K562 (cell line): ENCODE measurements around the gene HOXA7. TPM values are rescaled to one million over a fixed set of nuclear protein-coding genes. Genes with fewer than 3 reads are reported as not detected.

Source experiments
- ATAC-seq: fragments of 200-7000 bp; cut with Tn5 transposase; 3 replicates; pipeline ENCODE4 v1.9.1; 2020; ENCODE audit warnings: moderate library complexity
- BruUV-seq: library from RNA; stranded (reverse); fragments of 400-500 nt; replicated peaks from 2 replicates; lab custom pipeline; 2021; lab: Mats Ljungman, UMichigan
- CTCF ChIA-PET: fragments of 300-600 bp; formaldehyde crosslinking; extraction: SDS; loops from one replicate; lab custom pipeline; 2021; ENCODE audit warnings: low intra/inter-chr PET ratio; lab: Yijun Ruan, JAX
- POLR2A ChIA-PET: fragments of 300-600, 350-650 bp; sonication (Branson Sonifier 250); formaldehyde crosslinking; extraction: SDS; loops from one replicate; lab custom pipeline; 2021; ENCODE audit warnings: antibody characterized with exemption, inconsistent platforms; lab: Yijun Ruan, JAX
- DNase-seq, 4 experiments: peaks; one replicate each; pipeline versions ENCODE4 v3.0.0 to v3.0.0-alpha.2; 2011 to 2018; ENCODE audit warnings: low spot score in 3 of 4, mixed read lengths in 3 of 4; ENCODE audit errors: extremely low read depth in 1 of 4
- FAIRE-seq: peaks from 2 replicates; lab custom pipeline; 2011; peaks lifted over from hg19 to GRCh38; lab: Jason Lieb, UNC
- H2AFZ ChIP-seq: 2 replicates; pipeline ENCODE4 v1.6.0; 2011; ENCODE audit warnings: low read depth, low read length, control low read depth, inconsistent platforms
- H3K27ac ChIP-seq: fragments of 200-600 bp; 3 replicates; pipeline ENCODE4 v1.8.0; 2011; ENCODE audit warnings: low read depth, mild to moderate bottlenecking, control low read depth, inconsistent platforms, low read length, moderate library complexity, mixed read lengths; ENCODE audit errors: extremely low read depth
- H3K27me3 ChIP-seq, 2 experiments: fragments of 300-600 bp in 1 of 2; 2 replicates in 1 of 2; 3 replicates in 1 of 2; pipeline versions ENCODE4 v1.6.0 to v1.8.0; 2011; ENCODE audit warnings: inconsistent platforms in 2 of 2, low read length in 2 of 2, mild to moderate bottlenecking in 1 of 2, mixed read lengths in 1 of 2, moderate library complexity in 1 of 2; ENCODE audit not compliant: control insufficient read depth in 2 of 2, insufficient read depth in 2 of 2
- H3K36me3 ChIP-seq: fragments of 300-600 bp; 3 replicates; pipeline ENCODE4 v1.8.0; 2011; ENCODE audit warnings: mild to moderate bottlenecking, low read length, inconsistent platforms; ENCODE audit not compliant: control insufficient read depth, insufficient read depth
- H3K4me1 ChIP-seq, 2 experiments: fragments of 200-600 bp in 1 of 2; replicated peaks in 1 of 2; 2 replicates in 1 of 2; 3 replicates in 1 of 2; pipeline versions ENCODE4 v1.5.1 to v1.8.0; 2011; ENCODE audit warnings: inconsistent platforms in 2 of 2, low read length in 2 of 2, mild to moderate bottlenecking in 1 of 2, mixed read lengths in 1 of 2, moderate library complexity in 1 of 2; ENCODE audit not compliant: control insufficient read depth in 2 of 2, insufficient read depth in 2 of 2
- H3K4me2 ChIP-seq: 2 replicates; pipeline ENCODE4 v1.6.1; 2011; ENCODE audit warnings: low read length, control low read depth, inconsistent platforms, mixed read lengths; ENCODE audit not compliant: insufficient read depth
- H3K4me3 ChIP-seq: fragments of 200-600 bp; sonication (generic), shearing (Covaris generic); 2 replicates; pipeline ENCODE4 v1.5.1; 2016; ENCODE audit warnings: control low read depth, inconsistent platforms
- H3K79me2 ChIP-seq: fragments of 200-600 bp; 3 replicates; pipeline ENCODE4 v1.8.0; 2011; ENCODE audit warnings: low read length, inconsistent platforms; ENCODE audit not compliant: control insufficient read depth, insufficient read depth
- H3K9ac ChIP-seq, 2 experiments: 2 replicates each; pipeline versions ENCODE4 v1.6.0 to v1.6.1; 2011; ENCODE audit warnings: low read depth in 2 of 2, low read length in 2 of 2, control low read depth in 1 of 2, inconsistent platforms in 1 of 2, mild to moderate bottlenecking in 1 of 2, mixed read lengths in 1 of 2; ENCODE audit not compliant: insufficient read depth in 1 of 2
- H3K9me1 ChIP-seq: one replicate; pipeline ENCODE4 v1.6.0; 2011; ENCODE audit warnings: inconsistent platforms, mild to moderate bottlenecking, low read length, moderate library complexity; ENCODE audit not compliant: control insufficient read depth, insufficient read depth
- H3K9me3 ChIP-seq: replicated peaks from 2 replicates; pipeline ENCODE4 v1.5.1; 2011; ENCODE audit warnings: low read depth, low read length, inconsistent platforms; ENCODE audit not compliant: control insufficient read depth, insufficient read depth
- H4K20me1 ChIP-seq: replicated peaks from 2 replicates; pipeline ENCODE4 v1.6.1; 2011; ENCODE audit warnings: low read length, inconsistent platforms, mixed read lengths; ENCODE audit not compliant: control insufficient read depth, insufficient read depth
- ARNT ChIP-seq, 2 experiments: fragments of 450-650 bp; IDR thresholded peaks; 2 replicates each; pipeline ENCODE4 v1.6.1; 2016; ENCODE audit warnings: mild to moderate bottlenecking in 1 of 2
- CBX2 ChIP-seq: fragments of 200-600 bp; sonication (generic); IDR thresholded peaks from one replicate; pipeline ENCODE4 v1.6.1; 2012; ENCODE audit warnings: mild to moderate bottlenecking, low read length, inconsistent platforms; ENCODE audit not compliant: insufficient read depth, poor library complexity, severe bottlenecking
- GATAD2B ChIP-seq: fragments of 450-650 bp; IDR thresholded peaks from 2 replicates; pipeline ENCODE4 v1.6.1; 2017; ENCODE audit warnings: mild to moderate bottlenecking, borderline replicate concordance
- KLF6 ChIP-seq: fragments of 250-450 bp; sonication (Bioruptor Pico); IDR thresholded peaks from 2 replicates; pipeline ENCODE4 v1.4.0; 2020; ENCODE audit warnings: mild to moderate bottlenecking, moderate library complexity, borderline replicate concordance
- NFATC3 ChIP-seq: fragments of 450-650 bp; IDR thresholded peaks from 2 replicates; pipeline ENCODE4 v1.6.1; 2017; ENCODE audit warnings: mild to moderate bottlenecking
- NFIX ChIP-seq: fragments of 250-450 bp; sonication (Bioruptor Pico); IDR thresholded peaks from 2 replicates; pipeline ENCODE4 v1.4.0; 2020; ENCODE audit warnings: low read depth, mild to moderate bottlenecking, moderate library complexity
- PML ChIP-seq: IDR thresholded peaks from 2 replicates; pipeline ENCODE4 v1.6.1; 2012; ENCODE audit warnings: low read length, inconsistent platforms
- RBM22 ChIP-seq: fragments of 200-400 bp; formaldehyde crosslinking; IDR thresholded peaks from 2 replicates; pipeline ENCODE4 v1.6.1; 2018; ENCODE audit warnings: low read length, low read depth; ENCODE audit not compliant: poor library complexity, severe bottlenecking
- ZNF444 ChIP-seq: fragments of 250-450 bp; sonication (Bioruptor Pico); IDR thresholded peaks from 2 replicates; pipeline ENCODE4 v1.4.0; 2020; ENCODE audit warnings: mild to moderate bottlenecking, moderate library complexity
- WGBS: fragments of 100-300 bp; shearing (Covaris generic); methylation state at CpG from one replicate; pipeline ENCODE4 v1.1.6; 2016; ENCODE audit warnings: low coverage, mixed read lengths; ENCODE audit not compliant: insufficient coverage; ENCODE audit errors: missing lambda C conversion rate; 5-methylcytosine and 5-hydroxymethylcytosine counted together
- in situ Hi-C: fragments of 300-500 bp; cut with MboI; formaldehyde crosslinking; loops from 4 replicates; pipeline ENCODE4 v1.15.0; 2018; ENCODE audit warnings: inconsistent platforms, mixed read lengths
- intact Hi-C: fragments of 100-400 bp; cut with micrococcal nuclease; formaldehyde crosslinking; loops from 2 replicates; pipeline ENCODE4 v1.14.2; 2022
- polyA plus RNA-seq, 8 experiments: library from polyadenylated mRNA; depleted of rRNA in 4 of 8; stranded (reverse) in 5 of 8; unstranded in 3 of 8; fragments of >200 nt; fragmentation: Nextera tagmentation in 2 of 8; fragmentation: Illumina TruSeq in 1 of 8; extraction: Ambion mirVana in 2 of 8; extraction: Trizol in 1 of 8; gene quantifications; 2 replicates each; pipeline versions ENCODE4 v1.2.1 to v1.2.3, GENCODE V29; 2011 to 2014; ENCODE audit warnings: inconsistent platforms in 1 of 8, missing spikeins in 1 of 8
- total RNA-seq, 7 experiments: library from RNA; depleted of rRNA in 6 of 7; stranded (reverse); fragments of >200 nt in 6 of 7; fragmentation: Illumina TruSeq in 2 of 7; extraction: Trizol in 2 of 7; gene quantifications; 2 replicates each; pipeline versions ENCODE4 v1.2.1 to v1.2.3, GENCODE V29; 2011 to 2021; ENCODE audit warnings: low replicate concordance in 1 of 7
- TF ChIP-seq, protein P1 (sequence below): fragments of 450-650 bp; IDR thresholded peaks from 2 replicates; pipeline ENCODE4 v1.6.1; 2018; ENCODE audit warnings: mild to moderate bottlenecking, low read depth; ENCODE audit not compliant: partially characterized antibody

HOXA7 gene
- total and polyA plus RNA-seq, 9 of the 15 experiments (the other 6 are each of a cell fraction or from before 2014, with no cell fraction given): not detected

DNA sequence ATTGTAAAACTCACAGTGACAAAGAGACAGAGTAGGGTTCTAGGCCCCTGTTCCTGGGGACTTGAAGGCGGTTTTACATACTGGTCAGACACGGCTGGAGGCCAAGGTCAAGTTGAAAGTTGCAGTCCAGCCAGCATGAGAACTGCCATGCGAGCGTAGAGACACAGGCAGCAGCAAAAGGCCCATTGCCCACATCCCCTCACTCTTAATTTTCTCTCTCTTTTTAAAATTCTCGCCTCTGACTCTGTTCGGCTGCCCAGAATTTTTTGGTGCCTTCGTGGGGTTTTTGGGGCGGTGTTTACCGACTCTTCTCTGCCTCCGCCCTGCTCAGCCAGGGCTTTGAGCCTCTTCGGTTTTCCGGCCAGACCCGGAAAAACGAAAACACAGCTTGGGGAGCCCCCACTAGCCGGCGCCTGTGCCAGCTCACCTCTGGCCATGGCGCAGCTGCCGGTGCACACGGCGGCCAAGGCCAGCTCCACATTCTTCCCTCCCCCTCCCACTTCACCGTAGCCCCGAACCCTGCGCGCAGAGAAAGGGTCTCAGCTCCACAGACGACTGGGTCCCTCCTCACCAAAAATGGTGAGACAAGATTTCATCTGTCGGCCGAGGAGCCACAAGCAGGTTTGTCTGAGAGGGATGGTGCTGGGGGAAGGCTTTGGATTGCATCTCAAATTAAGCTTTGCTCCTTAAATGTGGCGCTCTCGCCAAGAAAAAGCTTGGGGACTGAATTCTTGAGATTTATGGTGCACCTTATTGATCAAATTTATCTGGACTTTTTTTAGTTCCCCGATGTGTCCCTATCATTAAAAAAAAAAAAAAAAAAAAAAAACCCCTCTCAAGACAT, 45.8 kb upstream of the HOXA7 start (continued):
- TF ChIP-seq, protein P1, sequence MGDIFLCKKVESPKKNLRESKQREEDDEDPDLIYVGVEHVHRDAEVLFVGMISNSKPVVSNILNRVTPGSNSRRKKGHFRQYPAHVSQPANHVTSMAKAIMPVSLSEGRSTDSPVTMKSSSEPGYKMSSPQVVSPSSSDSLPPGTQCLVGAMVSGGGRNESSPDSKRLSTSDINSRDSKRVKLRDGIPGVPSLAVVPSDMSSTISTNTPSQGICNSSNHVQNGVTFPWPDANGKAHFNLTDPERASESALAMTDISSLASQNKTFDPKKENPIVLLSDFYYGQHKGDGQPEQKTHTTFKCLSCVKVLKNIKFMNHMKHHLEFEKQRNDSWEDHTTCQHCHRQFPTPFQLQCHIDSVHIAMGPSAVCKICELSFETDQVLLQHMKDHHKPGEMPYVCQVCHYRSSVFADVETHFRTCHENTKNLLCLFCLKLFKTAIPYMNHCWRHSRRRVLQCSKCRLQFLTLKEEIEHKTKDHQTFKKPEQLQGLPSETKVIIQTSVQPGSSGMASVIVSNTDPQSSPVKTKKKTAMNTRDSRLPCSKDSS: no peak
- no peak for TF ChIP-seq NFATC3
- TF ChIP-seq PML: no peak
- TF ChIP-seq NFIX: no peak
- no peak for TF ChIP-seq GATAD2B
- TF ChIP-seq CBX2: peak; percentile 18
- TF ChIP-seq ZNF444 (CRISPR knock-in tag): no peak
- TF ChIP-seq ARNT (IDR thresholded peaks at IDR 0.05): no peak
- TF ChIP-seq KLF6 (CRISPR knock-in tag): no peak
- TF ChIP-seq, all 486 proteins: peak for 2

DNA sequence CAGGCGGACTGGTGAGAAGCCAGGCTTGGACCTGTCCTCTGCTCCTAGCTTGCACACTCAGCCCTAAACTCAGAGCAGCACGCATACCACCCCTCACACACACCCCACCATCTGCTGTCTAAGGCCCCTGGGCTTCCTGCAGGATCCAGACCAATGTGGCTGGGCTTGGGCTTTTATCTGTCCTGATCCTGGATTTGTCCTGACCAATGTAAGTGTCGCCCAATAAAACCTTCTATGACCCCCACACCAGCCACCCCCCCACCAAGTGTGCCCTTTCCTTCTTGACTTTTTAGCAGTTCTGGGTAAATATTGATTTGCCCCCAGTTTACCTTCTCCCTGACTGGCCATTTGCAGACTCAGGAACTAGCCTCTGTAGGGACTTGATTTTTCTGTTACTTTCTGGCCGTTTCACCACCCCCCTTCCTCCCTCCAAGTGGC, 45.1 kb upstream of the HOXA7 start:
- in situ Hi-C loops (loop anchor here (5.0 to 10.0 kb wide), 4 partner anchors 373 to 816 kb away; no protein-coding TSS in a partner anchor), intact Hi-C loops (no loop called here)
- DNase-seq: no peak
- Histone ChIP-seq H3K79me2 (no peaks in the 10 kb centered on the region), H2AFZ (no peak overlapping the region), H3K27ac (no peak overlapping the region), H3K4me1 (peaks cover 0 to 17% of the 10 kb centered on the region in 2 experiments; a peak in 2 of 5 replicates), H3K4me2 (no peak overlapping the region), H4K20me1 (0 out of 2 replicates have a peak, but pooled peaks cover 8% of the 10 kb centered on the region), H3K9me1 (no peaks in the 10 kb centered on the region), H3K36me3 (no peaks in the 10 kb centered on the region), H3K4me3 (no peak overlapping the region), H3K27me3 (peaks cover 51 to 71% of the 10 kb centered on the region in 2 experiments), H3K9me3 (no peaks in the 10 kb centered on the region), H3K9ac (no peak overlapping the region)
- ATAC-seq: no peak
- FAIRE-seq: no peak
- ChIA-PET CTCF (no interaction called here), POLR2A (interaction anchor here (0.8 kb wide), 1 partner anchor 291 kb away, joined by 3 read pairs; no protein-coding TSS in a partner anchor)
- no peak for TF ChIP-seq RBM22
- TF ChIP-seq CBX2: peak; percentile 4
- BruUV-seq: no TSS peak
- WGBS: 8% methylated on average over 4 of the region's 4 CpGs
